Fibroblast of skin of left quadriceps (primary cell): ENCODE data around the gene C6orf52.
"Not testable (repeated sequence)": the region's sequence is repeated elsewhere in the genome, so short reads cannot be mapped to it uniquely, and the experiment has no call there.

Experiments used
- DNase-seq, 2 experiments: peaks; one replicate each; pipeline ENCODE4 v3.0.0-alpha.2; 2013; ENCODE audit warnings: low read depth in 2 of 2

C6orf52 gene

DNA sequence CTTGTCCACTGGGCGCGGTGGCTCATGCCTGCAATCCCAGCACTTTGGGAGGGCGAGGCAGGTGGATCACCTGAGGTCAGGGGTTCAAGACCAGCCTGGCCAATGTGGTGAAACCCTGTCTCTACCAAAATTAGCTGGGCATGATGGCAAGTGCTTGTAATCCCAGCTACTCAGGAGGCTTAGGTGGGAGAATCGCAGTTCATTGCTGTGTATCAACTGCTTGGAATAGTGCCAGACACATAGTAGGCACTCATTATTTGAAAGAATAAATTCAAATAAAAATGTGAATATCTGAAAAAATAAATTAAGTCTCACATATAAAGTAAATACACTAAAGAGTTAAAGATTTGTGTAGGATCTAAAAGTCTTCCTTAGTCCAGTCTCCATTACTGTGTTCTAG, 2.2 kb upstream of the C6orf52 start:
- no peak for DNase-seq

DNA sequence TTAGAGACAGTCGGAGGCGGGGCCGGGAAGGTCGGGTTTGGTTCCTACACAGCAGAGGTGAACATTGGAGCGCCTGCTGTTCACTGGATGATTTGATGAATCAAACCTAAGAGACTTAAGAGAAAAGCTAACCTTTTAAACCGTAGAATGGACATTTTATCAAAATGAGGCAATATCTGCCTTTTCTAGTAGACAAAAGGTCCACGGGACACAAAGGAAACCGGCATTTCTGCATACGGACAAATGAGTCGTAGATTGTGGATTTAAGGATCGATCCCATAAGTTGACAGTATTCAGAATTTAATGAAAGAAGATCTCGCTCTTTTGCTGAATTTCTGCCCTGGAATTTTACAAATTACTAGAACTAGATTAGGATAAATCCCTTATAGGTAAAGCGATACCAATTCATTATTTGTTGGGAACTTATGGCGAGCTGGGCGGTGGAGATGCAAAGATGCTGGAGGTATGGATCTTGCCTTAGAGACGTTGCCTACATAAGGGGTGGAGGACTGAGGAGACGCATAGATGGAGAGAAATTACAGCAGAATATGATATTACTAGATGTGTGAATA, 756 bp upstream of the C6orf52 start:
- no peak for DNase-seq

DNA sequence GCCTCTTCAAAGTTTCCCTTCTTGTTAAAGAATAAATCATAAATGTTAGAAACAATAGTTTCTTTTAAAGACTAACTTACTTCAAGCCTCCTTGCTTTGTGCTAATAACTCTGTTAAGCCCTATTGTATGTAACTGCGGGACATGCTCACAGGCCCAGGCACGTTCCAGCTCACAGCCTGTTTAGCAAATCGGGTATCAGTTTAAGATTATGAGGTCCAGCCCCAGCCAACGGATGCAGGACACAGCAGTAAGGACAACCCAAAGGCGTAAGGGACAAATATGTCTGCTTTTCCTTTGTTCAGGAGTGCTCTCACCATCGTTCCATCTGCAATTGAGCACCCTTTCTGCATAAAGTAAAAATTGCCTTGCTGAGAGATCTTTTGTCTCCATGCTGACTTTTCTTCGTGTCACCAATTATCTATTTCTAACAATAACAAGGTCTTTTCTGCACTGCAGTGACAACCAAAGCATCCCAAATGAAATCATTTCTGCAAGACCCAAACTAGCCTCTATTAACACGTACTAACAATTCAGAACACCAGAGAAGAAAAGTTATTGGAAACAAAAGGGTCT, 1.4 kb downstream of the C6orf52 start:
- DNase-seq, result no peak

DNA sequence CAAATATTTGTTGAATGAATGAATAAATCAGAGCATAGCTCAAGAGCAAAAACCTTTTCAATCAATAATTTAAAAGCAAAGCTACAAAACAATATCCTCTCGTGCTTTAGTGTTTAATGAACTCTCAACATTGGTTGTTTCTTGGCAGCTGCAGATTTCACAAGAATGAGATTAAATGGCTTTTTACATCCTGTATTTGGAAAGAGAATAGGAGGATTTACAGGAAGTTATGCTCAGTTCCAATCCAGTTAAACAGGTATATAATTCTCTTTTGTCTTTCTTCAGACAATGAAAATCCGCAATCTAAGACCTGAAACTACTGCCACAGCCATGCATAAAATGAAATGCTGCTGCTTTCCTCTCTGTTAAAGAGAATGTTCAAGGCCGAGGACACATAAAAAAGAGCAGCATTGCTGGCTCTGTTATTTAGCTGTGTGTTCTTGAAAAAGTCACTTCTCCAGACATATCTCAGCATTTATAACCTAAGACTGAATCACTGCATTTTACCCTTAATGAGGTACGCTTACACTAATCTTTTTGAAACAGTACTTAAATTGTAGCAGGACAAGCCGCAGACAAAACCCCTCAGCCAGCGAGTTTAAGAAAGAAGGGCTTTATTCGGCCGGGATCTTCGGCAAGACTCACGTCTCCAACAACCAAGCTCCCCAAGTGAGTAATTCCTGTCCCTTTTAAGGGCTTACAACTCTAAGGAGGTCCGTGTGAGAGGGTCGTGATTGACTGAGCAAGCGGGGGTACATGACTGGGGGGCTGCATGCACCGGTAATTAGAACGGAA, 3.6 kb downstream of the C6orf52 start:
- DNase-seq, result no peak

DNA sequence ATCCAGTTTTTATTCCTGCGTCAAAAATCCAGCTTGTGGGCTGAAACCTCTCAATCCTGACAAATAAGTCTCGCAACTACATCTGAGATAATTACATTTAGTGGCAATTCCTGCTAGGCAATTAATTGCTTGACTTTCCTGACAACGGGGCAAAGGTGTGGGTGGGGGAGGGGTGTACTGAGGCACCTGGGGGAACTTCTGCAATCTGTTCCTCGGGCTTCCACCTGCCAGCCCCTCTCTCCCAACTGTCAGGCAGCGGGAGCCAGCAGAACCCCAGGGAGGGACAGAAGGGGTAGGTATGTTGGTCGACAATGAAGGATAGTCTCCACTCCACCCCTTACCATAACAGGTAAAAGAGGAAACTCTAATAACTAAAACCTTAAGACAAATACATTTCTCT, 6.8 kb downstream of the C6orf52 start:
- DNase-seq, result no peak

DNA sequence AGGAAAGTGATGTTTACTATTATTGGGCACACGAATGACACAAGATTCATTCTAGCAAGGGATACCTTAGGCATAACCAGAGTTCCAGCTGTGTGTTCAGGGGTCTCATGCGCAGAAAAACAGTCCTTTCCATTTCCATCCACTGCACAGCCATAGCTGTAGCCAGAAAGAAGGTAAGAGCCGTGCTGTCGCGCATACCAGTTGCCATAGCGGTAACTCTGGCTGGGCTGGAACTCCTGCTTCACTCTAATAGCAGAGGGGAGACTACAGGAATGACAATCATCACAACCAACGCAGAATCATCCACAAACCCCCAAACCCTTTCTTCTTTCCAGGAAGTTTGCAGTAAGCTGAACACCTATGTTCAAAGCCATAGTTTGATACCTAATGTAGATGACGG, 7.5 kb downstream of the C6orf52 start:
- DNase-seq, result no peak

DNA sequence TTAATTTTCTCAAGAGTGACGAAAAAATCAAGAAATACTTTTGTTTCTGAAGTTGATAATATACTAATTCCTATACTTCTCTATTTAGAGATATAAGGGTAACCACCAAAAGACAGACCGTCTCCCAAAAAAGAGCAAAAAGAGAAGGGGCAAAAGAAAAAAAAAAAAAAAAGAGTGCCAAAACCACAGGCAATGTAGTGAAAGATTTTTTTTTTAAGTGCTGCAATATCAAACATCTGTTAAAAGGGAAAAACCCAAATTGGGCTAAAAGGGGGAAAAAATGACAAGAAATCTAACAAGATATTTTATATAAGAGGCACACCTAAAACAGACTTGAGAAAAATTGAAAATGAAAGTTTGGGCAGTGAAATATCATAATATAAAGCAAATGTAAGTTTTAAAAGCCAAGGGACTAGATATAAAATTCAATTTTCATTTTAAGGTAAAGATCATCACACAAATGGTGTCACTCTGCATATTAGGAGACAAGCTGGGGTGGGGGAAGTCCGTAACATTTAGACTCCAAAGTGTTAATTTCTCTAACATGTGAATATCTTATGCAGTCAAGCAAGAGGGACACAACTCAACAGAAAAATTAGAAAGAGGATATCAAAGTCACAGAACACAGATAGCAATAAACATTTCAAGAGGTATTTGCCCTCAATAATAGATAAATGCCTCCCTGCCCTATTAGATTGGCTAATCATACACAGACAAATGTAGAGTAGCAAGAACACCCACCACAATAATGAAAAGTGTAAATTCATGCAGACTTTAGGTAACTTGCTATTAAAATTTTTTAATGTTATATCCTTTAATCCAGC, 9.1 kb downstream of the C6orf52 start:
- no peak for DNase-seq

DNA sequence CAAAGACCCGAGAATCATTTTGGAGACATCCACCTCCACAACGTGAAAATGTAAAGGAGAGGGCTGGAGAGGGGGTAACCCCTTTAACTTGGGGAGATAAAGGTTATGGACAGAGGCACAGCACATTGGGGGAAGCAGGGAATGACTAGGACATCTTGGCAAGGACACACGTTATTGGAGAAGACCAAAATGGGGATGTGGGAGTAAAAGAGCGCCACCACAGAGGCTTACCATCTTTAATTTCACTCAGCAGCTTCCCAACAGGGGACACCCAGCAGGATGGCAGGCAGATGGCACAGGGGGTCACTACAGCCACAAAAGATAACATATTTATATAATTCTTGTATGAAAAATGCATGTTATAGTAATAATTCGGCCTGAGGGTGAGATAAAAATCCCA, 9.8 kb downstream of the C6orf52 start:
- no peak for DNase-seq

DNA sequence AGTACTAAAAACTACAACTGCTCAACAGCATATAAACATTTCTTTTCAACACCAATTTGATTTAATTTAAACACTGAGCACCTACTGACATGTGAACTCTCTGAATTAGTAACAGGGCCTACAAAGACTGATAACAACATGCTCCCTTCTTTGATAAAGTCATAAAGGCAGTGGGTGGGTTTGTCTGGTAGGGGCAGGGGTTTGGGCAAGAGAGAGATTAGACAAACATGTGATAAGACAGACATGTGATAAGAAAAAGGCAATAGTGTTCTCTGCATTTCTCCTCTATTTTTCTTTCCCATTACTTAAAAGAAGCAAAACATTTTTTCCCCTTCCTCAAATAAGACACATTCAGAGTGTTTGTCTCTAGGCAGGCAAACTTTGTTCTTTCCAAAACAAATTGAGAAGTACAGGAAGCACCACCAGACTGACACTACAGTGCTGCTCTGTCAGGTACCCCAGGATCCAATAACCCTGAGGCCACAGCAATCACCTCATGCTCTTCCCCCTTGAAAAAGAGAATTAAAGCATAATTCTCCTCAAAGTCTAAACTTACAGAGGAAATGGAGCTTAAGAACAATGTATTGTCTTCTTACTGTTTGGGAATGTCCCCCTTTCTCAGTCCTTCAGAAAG, 11.9 kb downstream of the C6orf52 start:
- DNase-seq, result no peak

DNA sequence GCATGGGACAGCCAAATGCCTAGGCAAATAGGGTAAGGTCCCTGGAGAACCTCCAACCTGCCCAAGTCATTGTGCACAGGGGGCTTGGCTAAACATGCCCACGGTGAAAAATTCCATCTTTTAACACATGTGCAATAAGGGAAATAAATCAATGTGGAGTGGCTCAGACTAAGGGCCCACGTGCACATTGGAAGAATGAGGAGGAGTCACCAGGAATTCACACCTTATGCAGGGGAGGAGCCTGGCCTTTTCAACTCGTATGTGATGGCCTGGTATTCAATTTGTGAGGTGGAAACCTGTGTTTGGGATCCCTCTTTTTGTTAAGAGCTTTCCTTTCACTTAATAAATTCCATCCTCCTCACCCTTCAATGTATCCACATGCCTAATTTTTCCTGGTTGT, 12.6 kb downstream of the C6orf52 start:
- DNase-seq, result no peak

DNA sequence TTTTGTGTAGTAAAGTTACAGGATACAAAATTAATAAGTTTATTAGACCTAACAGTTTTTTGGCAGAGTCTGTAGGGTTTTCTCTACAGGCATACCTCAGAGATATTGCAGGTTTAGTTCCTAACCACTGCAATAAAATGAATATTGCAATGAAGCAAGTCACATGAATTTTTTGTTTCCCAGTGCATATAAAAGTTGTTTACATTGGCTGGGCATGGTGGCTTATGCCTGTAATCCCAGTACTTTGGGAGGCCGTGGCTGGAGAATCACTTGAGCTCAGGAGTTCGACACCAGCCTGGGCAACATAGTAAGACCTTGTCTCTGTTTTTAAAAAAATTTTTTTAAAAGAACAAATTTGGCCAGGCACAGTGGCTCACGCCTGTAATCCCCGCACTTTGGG, 16.0 kb downstream of the C6orf52 start:
- DNase-seq, result no peak

DNA sequence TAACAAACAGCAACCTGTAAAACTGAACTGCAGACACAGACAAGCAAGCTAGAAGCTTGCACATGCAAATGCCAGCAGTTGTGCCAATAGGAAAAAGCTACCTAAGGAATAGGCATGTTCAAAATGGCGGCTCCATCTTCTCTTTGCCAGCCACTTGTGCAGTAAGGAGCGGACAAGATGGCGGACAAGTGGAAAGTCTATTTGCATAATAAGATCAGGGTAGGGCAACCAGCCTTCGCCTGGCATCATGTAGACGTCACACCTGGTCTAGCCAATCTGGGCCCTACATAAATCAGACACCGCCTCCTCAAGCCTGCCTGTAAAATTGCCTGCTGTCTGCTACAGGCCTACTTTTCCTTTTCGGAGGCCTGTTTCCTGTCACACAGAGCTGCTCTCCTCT, 18.0 kb downstream of the C6orf52 start:
- DNase-seq, result no peak

DNA sequence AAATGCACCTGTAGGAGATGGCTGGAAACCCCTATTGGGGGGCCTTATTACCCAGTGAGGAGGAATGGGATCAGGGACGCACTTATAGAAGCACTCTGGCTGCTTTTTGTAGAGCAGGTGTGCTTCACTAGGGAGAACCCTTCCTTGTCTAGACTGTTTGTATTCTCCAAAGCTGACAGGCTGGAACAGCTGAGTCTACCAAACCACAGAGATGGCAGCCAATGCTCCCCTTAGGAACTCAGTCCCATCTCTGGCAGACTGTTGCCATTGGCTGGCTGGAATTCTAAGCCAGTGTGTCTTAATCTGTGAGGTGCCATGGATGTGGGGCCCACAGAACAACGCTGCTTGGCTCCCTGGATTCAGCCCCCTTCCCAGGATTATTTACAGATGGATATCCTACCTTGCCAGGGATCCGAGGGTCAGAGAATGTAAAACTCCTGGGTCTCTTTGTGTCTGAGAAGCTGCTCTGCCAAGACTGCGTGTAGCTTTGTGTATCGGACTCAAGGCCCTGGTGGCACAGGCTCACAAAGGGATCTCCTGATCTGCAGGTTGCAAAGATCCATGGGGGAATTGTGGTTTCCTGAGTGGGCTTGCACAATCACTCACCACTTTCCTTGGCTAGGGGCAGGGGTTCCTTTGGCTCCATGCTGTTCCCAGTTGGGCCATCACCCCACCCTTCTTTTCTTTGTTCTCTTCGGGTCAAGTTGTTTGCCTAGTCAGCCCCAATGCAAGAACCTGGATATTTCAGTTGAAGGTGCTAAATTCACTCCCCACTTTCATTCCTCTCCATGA, 26.1 kb downstream of the C6orf52 start:
- no peak for DNase-seq

DNA sequence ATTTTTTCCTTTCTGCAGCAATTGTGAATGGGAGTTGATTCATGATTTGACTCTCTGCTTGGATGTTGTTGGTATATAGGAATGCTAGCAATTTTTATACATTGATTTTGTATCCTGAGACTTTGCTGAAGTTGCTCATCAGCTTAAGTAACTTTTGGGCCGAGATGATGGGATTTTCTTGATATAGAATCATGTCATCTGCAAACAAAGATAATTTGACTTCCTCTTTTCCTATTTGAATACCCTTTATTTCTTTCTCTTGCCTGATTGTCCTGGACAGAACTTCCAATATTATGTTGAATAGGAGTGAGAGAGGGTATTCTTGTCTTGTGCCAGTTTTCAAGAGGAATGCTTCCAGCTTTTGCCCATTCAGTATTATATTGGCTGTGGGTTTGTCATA, 28.8 kb downstream of the C6orf52 start:
- not testable (repeated sequence) for DNase-seq

DNA sequence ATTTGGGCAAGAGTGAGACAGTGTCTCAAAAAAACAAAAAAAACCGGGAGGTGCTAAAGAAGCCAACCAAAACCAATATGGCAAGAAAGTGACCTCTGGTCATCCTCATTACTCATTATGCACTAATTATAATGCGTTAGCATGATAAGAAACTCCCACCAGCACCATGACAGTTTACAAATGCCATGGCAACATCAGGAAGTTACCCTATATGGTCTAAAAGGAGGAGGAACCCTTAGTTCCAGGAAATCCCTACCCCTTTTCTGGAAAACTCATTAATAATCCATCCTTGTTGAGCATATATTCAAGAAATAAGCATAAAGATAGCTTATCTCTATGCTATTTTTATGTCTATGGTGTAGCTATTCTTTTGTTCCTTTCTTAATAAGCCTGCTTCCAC, 31.7 kb downstream of the C6orf52 start:
- DNase-seq, result no peak

DNA sequence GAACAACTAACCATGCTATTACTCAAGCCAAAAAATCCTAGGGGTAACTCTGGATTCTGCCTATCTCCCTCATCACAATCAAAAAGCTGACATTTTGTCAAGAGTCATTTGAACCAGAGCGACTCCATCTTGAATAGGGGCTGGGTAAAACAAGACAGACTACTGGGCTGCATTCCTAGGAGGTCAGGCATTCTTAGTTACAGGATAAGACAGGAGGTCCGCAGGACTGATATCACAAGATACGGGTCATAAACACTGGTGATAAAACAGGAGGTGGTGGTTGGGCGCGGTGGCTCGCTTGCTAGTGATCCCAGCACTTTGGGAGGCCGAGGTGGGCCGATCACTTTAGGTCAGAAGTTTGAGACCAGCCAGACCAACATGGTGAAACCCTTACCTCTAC, 32.2 kb downstream of the C6orf52 start:
- no peak for DNase-seq

DNA sequence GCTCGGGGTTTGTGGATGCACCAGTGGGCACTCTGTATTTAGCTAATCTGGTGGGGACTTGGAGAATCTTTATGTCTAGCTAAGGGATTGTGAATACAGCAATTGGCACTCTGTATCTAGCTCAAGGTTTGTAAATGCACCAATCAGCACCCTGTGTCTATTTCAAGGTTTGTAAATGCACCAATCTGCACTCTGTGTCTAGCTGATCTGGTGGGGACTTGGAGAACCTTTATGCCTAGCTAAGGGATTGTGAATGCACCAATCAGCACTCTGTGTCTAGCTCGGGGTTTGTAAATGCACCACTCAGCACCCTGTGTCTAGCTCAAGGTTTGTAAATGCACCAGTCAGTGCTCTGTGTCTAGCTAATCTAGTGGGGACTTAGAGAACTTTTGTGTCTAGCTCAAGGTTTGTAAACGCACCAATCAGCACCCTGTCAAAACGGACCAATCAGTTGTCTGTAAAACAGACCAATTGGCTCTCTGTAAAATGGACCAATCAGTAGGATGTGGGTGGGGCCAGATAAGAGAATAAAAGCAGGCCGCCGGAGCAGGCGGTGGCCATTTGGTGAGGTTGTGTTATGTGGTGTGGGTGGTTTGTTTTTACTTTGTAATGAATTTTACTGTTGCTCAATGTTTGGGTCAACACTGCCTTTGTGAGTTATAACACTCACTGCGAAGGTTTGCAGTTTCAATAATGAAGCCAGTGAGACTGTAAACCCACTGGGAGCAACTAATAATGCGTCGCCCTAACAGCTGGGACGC, 33.8 kb downstream of the C6orf52 start:
- not testable (repeated sequence) for DNase-seq

DNA sequence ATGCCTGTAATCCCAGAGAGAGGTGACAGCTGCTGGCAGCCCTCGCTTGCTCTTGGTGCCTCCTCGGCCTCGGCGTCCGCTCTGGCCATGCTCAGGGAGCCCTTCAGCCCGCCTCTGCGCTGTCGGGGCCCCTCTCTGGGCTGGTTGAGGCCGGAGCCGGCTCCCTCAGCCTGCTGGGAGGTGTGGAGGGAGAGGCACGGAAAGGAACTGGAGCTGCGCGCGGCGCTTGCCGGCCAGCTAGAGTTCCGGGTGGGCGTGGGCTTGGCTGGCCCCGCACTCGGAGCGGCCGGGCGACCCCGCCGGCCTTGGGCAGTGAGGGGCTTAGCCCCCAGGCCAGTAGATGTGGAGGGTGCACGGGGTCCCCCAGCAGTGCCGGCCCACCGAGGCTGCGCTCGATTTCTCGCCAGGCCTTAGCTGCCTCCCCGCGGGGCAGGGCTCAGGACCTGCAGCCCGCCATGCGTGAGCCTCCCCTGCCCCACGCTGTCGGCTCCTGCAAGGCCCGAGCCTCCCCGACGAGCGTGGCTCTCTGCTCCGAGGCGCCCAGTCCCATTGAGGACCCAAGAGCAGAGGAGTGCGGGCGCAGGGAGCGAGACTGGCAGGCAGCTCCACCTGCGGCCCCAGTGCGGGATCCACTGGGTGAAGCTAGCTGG, 34.6 kb downstream of the C6orf52 start:
- no peak for DNase-seq

DNA sequence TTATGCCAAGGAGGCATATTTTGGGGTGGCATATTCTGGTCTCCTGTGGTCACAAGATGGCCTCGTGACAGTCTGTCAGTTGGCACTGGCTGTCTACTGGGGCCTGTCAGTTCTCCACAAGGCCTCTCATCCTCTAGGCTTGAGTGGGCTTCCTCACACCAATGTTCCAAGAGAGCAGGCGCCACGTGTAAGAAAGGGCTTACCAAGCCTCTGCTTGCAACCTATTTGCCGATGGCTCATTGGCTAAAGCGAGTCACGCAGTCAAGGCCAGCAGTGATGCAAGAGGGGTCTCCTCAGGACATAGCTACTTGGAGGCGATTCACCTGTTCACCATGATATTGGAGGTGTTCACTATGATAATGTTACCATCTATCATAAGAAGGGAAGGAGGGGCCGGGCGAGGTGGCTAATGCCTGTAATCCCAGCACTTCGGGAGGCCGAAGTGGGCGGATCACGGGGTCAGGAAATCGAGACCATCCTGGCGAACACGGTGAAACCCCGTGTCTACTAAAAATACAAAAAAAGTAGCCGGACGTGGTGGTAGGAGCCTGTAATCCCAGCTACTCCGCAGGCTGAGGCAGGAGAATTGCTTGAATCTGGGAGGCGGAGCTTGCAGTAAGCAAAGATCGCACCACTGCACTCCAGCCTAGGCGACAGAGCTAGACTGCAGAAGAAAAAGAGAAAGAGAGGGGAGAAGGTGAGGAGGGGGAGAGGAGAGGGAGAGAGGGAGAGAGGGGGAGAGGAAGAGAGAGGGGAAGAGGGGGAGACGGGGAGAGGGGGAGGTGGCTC, 35.3 kb downstream of the C6orf52 start:
- DNase-seq, result no peak
